GM19043 (cell line): Measurements from ENCODE around the gene RBM12.
A peak's percentile ranks its signal among the peaks of the same experiment; 100 is the strongest.

ENCODE experiments used
- ATAC-seq: cut with Tn5 transposase; IDR thresholded peaks from one replicate; pipeline ENCODE4 v1.9.1; 2021; ENCODE audit warnings: low read depth; ENCODE audit not compliant: unreplicated experiment

The RBM12 gene

DNA sequence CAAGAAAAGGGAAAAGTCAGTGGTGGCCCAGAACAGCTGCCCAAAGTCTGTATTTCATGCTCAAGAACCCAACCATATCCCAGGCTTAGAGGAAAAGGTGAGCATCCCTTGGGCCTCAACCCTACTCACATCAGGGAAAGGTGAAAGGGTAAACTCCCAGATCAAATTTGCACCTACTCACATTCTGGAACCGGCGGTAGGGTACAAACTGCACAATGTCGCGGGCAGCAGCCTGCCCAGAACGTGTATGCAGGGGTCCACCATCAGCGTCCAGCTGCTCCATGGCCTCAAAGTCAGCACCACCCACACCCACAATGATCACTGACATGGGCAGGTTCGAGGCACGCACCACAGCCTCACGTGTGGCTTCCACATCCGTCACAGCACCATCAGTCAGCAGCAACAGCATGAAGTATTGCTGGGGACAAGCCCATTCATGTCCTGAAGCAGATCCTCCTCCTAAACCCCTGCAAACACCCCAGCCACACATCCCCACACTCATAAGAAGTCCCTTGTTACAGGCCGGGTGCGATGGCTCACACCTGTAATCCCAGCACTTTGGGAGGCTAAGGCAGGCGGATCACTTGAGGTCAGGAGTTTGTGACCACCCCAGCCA is 38.2 kb downstream of the RBM12 start:
- no peak for ATAC-seq

DNA sequence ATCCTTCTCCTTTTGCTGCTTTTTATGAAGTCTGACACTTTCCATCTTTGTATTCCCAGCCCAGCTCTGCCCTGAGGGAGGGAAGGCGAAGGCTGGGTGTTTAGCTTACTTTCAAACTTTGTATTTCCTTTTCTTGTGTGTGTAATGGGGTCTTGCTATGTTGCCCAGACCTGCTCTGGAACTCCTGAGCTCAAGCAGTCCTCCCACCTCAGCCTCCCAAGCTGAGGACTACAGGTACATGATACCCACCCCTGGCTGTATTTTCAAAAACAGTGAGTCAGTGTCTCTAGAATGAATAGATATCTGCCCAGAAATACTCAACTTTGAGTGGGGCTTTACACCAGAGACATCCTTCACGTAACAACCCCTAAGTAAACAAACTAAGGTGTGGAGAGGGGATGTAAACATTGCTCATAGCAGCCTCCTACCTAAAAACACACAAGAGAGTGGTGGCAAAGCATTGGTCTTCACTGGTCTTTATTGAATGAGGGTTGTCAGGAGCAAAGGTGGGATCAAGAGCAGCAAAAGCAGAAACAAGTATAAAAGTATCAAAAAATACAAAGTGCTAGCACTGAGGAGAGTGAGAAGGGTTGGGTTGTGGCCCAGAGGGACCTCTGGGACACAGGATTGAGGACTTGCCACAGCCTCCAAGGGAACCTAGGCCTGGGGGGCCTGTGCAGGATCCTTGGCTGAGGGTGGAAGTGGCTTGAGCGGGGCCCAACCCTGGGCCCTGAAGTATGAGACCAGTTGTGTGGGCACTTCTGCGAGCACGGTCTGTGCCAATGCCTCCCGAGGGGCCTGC is 38.9 kb downstream of the RBM12 start:
- no peak for ATAC-seq

DNA sequence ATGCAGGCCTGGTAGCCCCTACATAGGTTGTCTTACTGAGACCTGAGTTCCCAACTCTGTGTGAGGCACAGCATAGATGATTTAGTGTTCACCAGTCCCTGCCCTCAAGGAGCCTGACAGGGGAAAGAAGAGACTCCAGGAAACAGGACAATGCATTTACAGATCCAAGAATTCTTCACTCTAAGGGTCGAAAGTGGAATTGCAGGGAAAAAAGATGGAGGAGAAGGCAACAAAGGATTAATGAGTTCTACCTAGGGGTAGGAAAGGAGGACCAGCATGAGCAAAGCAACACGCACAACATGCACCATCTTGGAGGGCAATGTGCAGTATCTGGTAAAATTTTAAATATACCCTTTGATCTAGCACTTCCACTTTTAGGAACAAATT is 43.1 kb downstream of the RBM12 start:
- no peak for ATAC-seq

DNA sequence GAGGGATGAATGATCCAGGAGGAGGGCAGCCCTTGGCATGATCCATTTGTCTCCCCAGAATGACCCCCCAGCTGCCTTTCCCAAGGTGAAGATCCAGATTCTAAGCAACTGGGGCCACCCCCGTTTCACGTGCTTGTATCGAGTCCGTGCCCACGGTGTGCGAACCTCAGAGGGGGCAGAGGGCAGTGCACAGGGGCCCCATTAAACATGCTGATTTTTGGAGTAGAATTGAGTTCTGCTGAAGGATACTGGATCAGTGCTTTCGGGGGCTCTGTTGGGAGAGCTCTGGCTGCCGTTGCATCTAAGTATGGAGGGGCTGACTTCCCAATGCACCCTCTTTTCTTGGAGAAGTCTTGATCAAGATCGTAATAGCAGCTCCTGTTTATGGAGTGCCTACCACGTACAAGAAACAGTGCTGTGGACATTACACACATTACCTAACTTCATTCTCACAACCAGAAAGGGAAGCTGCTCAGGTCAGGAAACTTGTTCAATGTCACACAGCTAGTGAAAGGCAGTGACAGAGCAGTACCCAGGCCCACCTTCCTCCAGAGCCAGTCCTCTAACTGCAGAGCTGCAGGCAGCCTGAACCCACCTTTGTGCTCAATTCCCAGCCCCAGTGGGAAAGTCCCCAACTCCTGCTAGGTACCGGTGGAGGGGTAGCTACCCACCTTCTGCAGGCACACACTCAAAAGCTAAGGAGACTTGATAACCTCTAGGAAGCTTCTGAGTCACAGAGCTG is 43.7 kb downstream of the RBM12 start:
- no peak for ATAC-seq

GRCh38 chr20:35619196-35620095 is 45.3 kb downstream of the RBM12 start:
- ATAC-seq, result peak; percentile 30

DNA sequence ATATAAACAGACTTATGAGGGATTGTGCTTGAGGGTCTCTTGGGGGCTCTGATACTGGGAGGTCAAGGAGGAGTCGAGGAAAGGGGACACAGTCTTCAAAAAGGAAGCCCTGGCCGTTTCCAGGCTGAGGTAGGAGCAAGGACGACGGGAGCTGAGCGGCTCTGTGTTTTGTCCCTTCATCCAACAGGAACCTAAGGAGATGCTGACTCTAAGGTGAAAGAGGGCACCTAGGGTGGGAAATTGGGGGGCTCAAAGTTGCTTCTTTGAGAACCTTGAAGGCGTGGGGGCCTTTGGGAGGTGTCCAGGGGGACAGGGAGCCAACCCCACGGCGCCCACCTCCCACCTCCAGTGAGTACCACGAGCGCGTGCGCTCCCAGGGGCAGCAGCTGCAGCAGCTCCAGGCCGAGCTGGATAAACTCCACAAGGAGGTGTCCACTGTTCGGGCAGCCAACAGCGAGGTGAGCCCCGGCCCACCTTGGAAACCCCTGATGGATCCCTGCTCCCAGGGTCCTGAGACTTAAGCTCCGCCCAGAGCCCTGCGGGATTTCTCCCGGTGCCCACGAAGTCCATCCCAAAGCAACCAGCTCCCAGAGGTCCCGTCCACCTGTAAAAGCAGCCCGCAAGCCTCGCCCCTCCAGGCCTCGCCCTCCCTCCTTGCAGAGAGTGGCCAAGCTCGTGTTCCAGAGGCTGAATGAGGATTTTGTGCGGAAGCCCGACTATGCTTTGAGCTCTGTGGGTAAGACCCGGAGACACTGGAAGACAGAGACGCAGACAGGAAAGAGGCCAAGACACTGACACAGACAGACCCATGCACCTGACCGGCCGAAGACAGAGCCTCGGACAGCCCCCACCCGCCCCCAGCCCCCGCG is 46.2 kb downstream of the RBM12 start:
- ATAC-seq, result no peak

- no peak for ATAC-seq
Measured at GRCh38 chr20:35617397-35618262, 47.1 kb downstream of the RBM12 start.

DNA sequence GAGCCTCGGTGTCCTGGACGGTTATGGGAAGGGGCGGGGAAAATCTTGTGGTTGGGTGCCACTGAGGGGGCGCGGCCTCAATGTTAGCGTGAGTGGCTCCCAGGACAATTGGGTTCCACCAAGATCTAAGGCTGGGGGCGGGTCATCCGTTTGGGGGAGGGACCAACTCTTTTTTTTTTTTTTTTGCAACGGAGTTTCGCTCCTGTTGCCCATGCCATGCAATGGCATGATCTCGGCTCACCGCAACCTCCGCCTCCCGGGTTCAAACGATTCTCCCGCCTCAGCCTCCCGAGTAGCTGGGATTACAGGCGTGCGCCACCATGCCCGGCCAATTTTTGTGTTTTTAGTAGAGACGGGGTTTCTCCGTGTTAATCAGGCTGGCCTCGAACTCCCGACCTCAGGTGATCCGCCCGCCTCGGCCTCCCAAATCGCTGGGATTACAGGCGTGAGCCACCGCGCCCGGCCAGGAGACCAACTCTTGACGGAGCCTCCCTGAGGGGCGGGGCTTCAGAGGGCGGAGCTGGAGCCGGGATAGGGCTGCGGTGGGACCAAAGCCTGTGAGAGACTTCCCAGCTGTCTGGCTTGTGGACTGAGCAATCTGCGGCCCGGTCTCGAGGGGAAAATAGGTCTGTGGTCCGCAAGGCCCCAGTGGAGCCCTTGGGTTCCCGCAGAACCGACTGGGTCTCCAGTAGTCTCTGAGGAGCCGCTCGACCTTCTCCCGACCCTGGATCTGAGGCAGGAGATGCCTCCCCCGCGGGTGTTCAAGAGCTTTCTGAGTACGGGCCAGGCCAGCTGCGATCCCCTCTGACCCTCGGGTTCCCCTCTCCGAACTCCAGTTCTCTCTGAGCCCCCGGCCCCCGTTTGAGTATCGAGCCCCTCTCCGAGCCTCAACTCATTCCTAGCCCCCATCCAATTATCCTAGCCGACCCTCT is 48.0 kb downstream of the RBM12 start:
- no peak for ATAC-seq

- ATAC-seq, result peak; percentile 66
Measured at GRCh38 chr20:35615667-35616464, 48.8 kb downstream of the RBM12 start, which contains the start of gene SPAG4. Gene SPAG4, plus strand, starts transcription at chr20:35615829. Its CDS starts 175 bp downstream, at chr20:35616004.

- ATAC-seq, result no peak
Measured at GRCh38 chr20:35611482-35611881, 53.2 kb downstream of the RBM12 start.

GRCh38 chr20:35610833-35611427 is 53.8 kb downstream of the RBM12 start:
- ATAC-seq, result no peak

- no peak for ATAC-seq
Measured at GRCh38 chr20:35607003-35607735, 57.5 kb downstream of the RBM12 start.

- no peak for ATAC-seq
Measured at GRCh38 chr20:35606127-35606526, 58.6 kb downstream of the RBM12 start.

DNA sequence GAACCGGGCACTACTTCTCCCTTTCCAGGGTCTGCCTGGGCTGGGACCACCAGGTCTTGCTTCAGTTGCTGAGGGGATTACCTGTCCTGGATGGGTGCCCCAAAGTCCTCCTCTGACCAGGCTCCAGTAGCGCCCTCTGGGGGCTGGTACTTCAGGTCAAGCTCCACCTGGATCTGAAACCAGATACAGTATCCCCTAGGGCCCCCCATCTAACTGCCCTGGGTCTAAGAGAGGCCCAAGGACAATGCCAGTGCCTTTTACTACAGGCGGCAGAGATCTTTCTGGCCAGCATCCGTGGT is 60.3 kb downstream of the RBM12 start:
- ATAC-seq, result no peak

GRCh38 chr20:35603695-35604448 is 60.8 kb downstream of the RBM12 start:
- ATAC-seq, result no peak
